Measurements from ENCODE around the gene LTBP3. TPM values are rescaled to one million over a fixed set of nuclear protein-coding genes. Genes with fewer than 3 reads are reported as not detected.
A peak's percentile ranks its signal among the peaks of the same experiment; 100 is the strongest.

LTBP3 gene
- total and polyA plus RNA-seq, 2 of the 13 experiments (the other 11 are each of a cell fraction or from before 2014, with no cell fraction given), result 12.2 to 68.1 TPM

GRCh38 chr11:65575568-65576231, 17.5 kb upstream of the LTBP3 start, which contains the start of gene EHBP1L1 (continued):
- no peak for TF ChIP-seq SOX6 (IDR thresholded peaks at IDR 0.05)
- TF ChIP-seq SOX6 (CRISPR knock-in tag; IDR thresholded peaks at IDR 0.05), result no peak
- TF ChIP-seq, protein P1, sequence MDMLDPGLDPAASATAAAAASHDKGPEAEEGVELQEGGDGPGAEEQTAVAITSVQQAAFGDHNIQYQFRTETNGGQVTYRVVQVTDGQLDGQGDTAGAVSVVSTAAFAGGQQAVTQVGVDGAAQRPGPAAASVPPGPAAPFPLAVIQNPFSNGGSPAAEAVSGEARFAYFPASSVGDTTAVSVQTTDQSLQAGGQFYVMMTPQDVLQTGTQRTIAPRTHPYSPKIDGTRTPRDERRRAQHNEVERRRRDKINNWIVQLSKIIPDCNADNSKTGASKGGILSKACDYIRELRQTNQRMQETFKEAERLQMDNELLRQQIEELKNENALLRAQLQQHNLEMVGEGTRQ (IDR thresholded peaks at IDR 0.05; ENCODE audit: low read depth, low read length), result no peak
- TF ChIP-seq, protein P1 (CRISPR knock-in tag; IDR thresholded peaks at IDR 0.05; ENCODE audit: borderline replicate concordance), result no peak
- TF ChIP-seq ZNF33A (CRISPR knock-in tag; IDR thresholded peaks at IDR 0.05; ENCODE audit: borderline replicate concordance), result no peak
- TF ChIP-seq HDAC1 (CRISPR knock-in tag; IDR thresholded peaks at IDR 0.05), result no peak; the same call in 1 of the 2 replicates
- peak; percentile 58; the same call in 1 of the 2 replicates for TF ChIP-seq RBFOX2 (IDR thresholded peaks at IDR 0.05; ENCODE audit: low read depth, low read length)
- TF ChIP-seq HOXA5 (CRISPR knock-in tag; IDR thresholded peaks at IDR 0.05), result no peak
- TF ChIP-seq, protein P2, sequence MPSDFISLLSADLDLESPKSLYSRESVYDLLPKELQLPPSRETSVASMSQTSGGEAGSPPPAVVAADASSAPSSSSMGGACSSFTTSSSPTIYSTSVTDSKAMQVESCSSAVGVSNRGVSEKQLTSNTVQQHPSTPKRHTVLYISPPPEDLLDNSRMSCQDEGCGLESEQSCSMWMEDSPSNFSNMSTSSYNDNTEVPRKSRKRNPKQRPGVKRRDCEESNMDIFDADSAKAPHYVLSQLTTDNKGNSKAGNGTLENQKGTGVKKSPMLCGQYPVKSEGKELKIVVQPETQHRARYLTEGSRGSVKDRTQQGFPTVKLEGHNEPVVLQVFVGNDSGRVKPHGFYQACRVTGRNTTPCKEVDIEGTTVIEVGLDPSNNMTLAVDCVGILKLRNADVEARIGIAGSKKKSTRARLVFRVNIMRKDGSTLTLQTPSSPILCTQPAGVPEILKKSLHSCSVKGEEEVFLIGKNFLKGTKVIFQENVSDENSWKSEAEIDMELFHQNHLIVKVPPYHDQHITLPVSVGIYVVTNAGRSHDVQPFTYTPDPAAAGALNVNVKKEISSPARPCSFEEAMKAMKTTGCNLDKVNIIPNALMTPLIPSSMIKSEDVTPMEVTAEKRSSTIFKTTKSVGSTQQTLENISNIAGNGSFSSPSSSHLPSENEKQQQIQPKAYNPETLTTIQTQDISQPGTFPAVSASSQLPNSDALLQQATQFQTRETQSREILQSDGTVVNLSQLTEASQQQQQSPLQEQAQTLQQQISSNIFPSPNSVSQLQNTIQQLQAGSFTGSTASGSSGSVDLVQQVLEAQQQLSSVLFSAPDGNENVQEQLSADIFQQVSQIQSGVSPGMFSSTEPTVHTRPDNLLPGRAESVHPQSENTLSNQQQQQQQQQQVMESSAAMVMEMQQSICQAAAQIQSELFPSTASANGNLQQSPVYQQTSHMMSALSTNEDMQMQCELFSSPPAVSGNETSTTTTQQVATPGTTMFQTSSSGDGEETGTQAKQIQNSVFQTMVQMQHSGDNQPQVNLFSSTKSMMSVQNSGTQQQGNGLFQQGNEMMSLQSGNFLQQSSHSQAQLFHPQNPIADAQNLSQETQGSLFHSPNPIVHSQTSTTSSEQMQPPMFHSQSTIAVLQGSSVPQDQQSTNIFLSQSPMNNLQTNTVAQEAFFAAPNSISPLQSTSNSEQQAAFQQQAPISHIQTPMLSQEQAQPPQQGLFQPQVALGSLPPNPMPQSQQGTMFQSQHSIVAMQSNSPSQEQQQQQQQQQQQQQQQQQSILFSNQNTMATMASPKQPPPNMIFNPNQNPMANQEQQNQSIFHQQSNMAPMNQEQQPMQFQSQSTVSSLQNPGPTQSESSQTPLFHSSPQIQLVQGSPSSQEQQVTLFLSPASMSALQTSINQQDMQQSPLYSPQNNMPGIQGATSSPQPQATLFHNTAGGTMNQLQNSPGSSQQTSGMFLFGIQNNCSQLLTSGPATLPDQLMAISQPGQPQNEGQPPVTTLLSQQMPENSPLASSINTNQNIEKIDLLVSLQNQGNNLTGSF (CRISPR knock-in tag; IDR thresholded peaks at IDR 0.05), result no peak
- TF ChIP-seq ZNF407 (CRISPR knock-in tag; IDR thresholded peaks at IDR 0.05; ENCODE audit: not compliant biosample characterization), result no peak
- no peak for TF ChIP-seq TBP (CRISPR knock-in tag; IDR thresholded peaks at IDR 0.05)
- TF ChIP-seq LCORL (IDR thresholded peaks at IDR 0.05), result no peak
- no peak for TF ChIP-seq LCORL (CRISPR knock-in tag; IDR thresholded peaks at IDR 0.05)
- no peak for TF ChIP-seq ZNF143 (CRISPR knock-in tag; IDR thresholded peaks at IDR 0.05)
- TF ChIP-seq JARID2 (CRISPR knock-in tag; IDR thresholded peaks at IDR 0.05; ENCODE audit: insufficient replicate concordance), result no peak
